GM21717 (cell line): ENCODE data around the gene NRXN3.

Source experiments
- ATAC-seq: cut with Tn5 transposase; IDR thresholded peaks from one replicate; pipeline ENCODE4 v1.9.1; 2021; ENCODE audit warnings: mild to moderate bottlenecking, moderate library complexity; ENCODE audit not compliant: unreplicated experiment

The NRXN3 gene

GRCh38 chr14:79043194-79043889 is 873.2 kb downstream of the NRXN3 start:
- no peak for ATAC-seq

DNA sequence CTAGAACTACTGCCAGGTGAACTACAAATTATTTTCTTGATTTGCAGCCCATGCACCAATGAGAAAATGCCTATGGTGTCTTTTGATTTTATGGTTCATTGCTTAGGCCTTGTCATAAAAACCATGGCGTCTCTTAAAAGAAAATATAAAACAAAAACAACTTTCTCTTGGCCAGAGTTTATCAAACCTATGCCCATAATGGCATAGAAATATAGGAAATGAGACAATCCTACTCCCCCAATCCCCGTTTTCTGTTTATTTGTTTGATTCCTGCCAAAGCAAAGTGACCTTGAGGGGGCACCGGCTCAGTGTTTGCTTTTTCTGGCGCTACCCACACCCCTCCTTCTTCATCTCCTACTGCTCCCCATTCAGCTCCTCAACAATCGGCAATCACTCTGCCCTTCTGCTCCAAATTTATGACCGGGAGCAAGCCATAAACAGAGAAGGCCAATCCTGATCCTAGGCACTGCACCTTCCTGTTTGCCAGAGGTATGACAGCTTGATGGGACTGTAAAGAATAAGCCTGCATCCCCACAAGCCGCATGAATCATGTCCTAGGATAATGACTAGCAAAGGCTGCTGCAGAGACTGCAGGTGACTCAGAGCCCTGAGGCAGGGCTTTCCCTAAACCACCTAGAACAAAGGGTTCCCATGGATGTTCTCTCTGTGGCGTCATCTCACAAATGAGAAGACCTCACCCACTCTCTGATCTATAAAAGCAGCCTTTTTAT is 874.9 kb downstream of the NRXN3 start:
- no peak for ATAC-seq

- ATAC-seq: no peak
Observed at GRCh38 chr14:79050787-79051727, 880.9 kb downstream of the NRXN3 start.

GRCh38 chr14:79051742-79052141 is 881.6 kb downstream of the NRXN3 start:
- ATAC-seq: no peak

DNA sequence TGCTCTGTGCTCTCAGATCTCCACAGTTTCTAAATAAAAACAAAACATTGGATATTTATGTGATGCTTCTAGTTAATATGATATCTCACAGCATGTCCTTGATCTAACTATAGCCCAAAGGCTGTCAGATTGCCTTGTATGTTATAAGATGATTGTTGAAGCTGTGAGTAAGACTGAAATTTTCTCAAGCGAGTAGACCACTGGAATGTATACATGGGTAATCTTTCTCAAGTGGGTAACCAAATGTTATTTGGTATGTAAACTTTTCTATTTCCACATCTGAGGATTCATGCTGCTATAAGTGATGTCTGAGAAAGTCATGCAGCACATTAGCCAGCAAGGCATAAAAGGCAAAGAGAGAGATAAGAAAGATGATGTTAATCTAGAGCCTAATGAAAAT is 886.7 kb downstream of the NRXN3 start:
- no peak for ATAC-seq

DNA sequence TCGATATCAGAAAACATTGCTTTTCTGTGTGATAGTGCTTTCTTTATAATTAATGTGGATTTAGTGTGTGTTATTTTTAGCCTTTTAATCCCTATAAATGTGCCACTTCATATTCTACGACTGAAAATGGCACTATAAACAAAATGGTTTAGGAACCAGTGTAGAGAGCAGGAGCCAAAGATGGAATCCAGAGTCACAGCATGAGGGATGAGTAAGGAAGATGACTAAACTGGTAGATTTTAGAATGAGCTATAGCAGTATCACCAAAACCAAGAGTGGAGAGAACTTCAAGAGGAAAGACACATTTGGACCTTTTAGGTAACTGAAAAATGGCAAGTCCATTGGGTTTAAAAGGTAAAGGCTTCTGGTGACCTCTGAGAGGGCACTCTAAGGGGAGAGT is 887.2 kb downstream of the NRXN3 start:
- ATAC-seq: no peak

GRCh38 chr14:79062226-79062625 is 892.1 kb downstream of the NRXN3 start:
- ATAC-seq: no peak

- ATAC-seq: peak; percentile 64
Observed at GRCh38 chr14:79064214-79064613, 894.0 kb downstream of the NRXN3 start.

GRCh38 chr14:79074510-79074909 is 904.3 kb downstream of the NRXN3 start:
- no peak for ATAC-seq

GRCh38 chr14:79076428-79076827 is 906.3 kb downstream of the NRXN3 start:
- ATAC-seq: no peak

- ATAC-seq: no peak
Observed at GRCh38 chr14:79077096-79077495, 906.9 kb downstream of the NRXN3 start.

GRCh38 chr14:79080040-79080439 is 909.9 kb downstream of the NRXN3 start:
- no peak for ATAC-seq

DNA sequence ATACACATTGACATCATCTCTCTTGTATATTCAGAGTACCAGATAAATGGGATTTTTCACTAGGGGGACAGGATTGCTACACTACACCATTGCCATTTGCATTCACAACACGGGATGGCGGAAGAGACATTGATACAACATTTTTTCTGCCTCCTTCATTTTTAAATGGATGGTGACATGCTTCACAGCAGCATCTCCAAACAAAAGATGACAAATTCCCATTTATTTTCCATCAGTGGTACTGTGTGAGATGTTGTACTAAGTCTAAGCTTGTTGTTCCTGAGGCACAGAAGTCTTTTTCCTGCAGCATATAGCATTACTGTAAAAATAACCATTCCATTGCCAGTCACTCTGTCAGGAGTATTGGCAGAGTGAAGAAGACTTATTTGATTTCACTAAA is 912.7 kb downstream of the NRXN3 start:
- ATAC-seq: no peak

DNA sequence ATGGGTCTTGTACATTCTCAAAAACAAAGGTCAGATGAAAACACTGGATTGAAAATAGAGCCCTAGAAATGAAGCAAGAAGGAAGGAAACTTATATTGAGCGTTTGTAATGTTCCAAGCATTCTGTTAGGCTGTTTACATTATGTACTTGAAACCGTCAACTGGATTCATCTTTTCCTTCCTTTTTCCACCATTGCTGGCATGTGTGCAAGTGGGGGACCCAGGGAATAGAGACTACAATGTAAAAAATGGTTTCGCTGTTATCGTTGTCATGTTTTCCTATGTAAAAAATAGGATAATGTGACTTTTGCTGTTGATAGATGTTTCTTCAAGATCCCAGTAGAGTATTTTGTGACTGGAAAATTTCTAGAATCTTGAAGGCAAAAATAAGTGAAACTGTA is 913.2 kb downstream of the NRXN3 start:
- no peak for ATAC-seq

GRCh38 chr14:79084861-79085260 is 914.7 kb downstream of the NRXN3 start:
- no peak for ATAC-seq

DNA sequence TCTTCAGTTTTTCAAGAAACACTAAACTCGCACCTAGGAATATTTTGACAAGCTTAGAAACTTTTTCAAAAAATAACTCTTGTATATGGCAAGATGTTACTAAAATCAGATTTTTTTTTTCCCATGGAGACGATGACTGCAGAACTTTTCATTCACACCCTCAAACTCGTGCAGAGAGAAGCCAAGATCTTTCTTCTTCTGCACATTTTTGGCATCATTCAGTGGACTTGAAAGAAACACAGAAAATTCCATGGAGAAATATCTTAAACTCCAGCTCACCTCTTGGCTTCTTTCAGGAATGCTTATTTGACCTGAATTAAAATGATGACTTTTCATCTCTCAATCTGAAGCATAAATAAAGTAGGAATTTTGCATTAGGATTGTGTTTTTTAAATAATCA is 919.4 kb downstream of the NRXN3 start:
- no peak for ATAC-seq

DNA sequence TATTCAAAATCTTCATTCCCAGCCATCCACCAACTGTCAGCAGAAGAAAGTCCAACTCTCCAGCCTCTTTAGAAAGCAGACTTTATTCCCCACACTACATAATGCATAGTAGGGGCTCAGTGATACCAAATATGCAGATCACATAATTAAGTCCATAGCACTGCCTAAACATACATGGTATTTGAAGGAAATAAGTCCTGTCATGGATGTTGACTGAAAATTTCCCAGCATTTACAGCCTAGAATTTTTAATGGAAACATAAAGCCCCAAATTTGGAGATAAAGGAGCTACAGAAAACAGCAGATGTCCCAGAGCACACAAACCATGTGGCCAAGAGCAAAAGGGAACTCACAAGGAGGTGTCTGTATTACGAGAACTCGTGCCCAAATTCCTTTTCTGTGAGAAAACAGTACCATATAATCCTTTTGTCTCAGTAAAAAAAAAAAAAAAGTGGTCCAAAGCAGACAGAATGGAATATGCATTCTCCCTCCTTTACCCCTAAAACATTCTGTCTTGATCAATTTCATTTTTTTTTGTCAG is 920.5 kb downstream of the NRXN3 start:
- no peak for ATAC-seq

DNA sequence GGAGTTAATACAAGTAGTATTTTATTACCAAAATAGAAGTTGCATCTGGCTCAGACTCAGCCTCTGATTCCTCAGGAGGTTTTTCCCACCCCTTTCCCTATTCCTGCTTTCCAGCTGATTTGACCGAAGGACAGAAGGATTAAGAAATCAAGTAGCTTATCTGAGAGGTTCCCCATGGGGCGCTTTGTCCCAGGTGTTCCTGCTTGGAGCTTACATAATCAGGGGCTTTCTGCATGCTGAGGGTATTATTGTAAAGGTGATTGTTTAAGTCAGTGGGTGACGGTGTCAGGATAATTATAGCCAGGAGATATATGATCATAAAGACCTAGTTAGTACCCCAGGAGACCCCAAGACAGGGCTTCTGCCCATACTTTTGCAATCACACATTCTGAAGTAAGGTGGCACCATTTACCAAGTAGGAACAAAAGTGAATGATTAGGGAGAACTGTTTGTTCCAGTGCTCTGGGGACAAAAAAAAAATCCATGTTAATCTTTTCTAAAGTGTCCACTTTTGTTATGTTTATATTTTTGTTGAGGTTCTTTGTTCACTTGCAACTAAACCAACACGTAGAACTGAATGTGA is 921.3 kb downstream of the NRXN3 start:
- no peak for ATAC-seq

DNA sequence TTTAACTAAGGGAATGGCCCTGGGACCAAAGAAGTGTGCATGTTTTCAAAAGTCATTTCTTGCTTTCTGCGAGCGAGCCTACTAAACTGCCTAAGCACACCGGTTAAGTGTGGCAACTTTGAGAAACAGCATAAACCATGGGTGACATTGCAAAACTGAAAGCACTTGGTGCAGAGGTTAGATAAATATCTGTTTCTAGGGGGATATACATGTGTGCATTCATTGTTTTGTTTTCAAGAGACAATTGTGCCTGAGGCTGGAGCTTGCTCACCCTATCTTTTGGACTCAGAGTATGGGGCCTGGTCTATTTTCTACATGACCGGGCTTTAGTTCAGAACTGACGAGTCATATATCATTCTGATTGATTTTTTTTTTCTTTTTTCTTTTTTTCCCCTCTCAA is 923.4 kb downstream of the NRXN3 start:
- ATAC-seq: no peak

DNA sequence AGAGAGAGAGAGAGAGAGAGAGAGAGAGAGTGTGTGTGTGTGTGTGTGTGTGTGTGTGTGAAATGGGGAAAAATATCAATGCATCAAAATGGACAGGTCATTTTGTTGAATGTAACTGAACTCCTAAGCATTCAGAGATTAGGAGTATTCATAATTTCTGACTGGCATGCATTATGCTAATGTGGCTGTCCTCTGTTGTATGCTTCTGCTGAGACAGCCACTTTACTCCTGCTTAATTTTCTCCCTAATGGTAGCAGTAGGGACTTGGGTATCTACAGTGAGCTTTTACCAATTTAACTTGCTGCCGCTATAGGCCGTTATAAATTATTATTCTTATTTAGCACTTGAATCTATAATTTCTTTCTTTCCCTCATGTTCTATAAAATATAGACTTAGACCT is 924.8 kb downstream of the NRXN3 start:
- no peak for ATAC-seq

GRCh38 chr14:79096811-79097210 is 926.6 kb downstream of the NRXN3 start:
- no peak for ATAC-seq
